Testis (tissue), 3 donors: ENCODE data around the gene APOL6. TPM values are rescaled to one million over a fixed set of nuclear protein-coding genes. Genes with fewer than 3 reads are reported as not detected.
A peak's percentile ranks its signal among the peaks of the same experiment; 100 is the strongest.
"Not testable (repeated sequence)": the region's sequence is repeated elsewhere in the genome, so short reads cannot be mapped to it uniquely, and the experiment has no call there.

Experiments
- DNase-seq: peaks from one replicate; pipeline ENCODE4 v3.0.0-alpha.2; 2019
- H3K27ac ChIP-seq, 2 donors: fragments of 200-600 bp; sonication (generic); one replicate each; pipeline ENCODE4 v1.5.1; 2019
- H3K27me3 ChIP-seq: fragments of 200-600 bp; sonication (generic); one replicate; pipeline ENCODE4 v1.5.1; 2019
- H3K36me3 ChIP-seq: fragments of 200-600 bp; sonication (generic); one replicate; pipeline ENCODE4 v1.5.1; 2017; ENCODE audit warnings: low read depth; ENCODE audit errors: missing control alignments
- H3K4me1 ChIP-seq: fragments of 200-600 bp; sonication (generic); one replicate; pipeline ENCODE4 v1.5.1; 2019
- H3K4me3 ChIP-seq, 2 donors: fragments of 200-600 bp; sonication (generic); one replicate each; pipeline ENCODE4 v1.5.1; 2017 to 2019
- H3K9me3 ChIP-seq: fragments of 200-600 bp; sonication (generic); one replicate; pipeline ENCODE4 v1.5.1; 2017
- CTCF ChIP-seq, 3 experiments: fragments of 450-650 bp in 2 of 3; fragments of 200-600 bp in 1 of 3; sonication (generic) in 1 of 3; IDR thresholded peaks; one replicate each; pipeline ENCODE4 v1.5.1; 2016 to 2019; ENCODE audit warnings: antibody characterized with exemption in 3 of 3, mild to moderate bottlenecking in 2 of 3, moderate library complexity in 1 of 3
- POLR2A ChIP-seq: fragments of 450-650 bp; IDR thresholded peaks from one replicate; pipeline ENCODE4 v1.6.1; 2017; ENCODE audit warnings: antibody characterized with exemption, mild to moderate bottlenecking, moderate library complexity
- WGBS, 2 donors: methylation state at CpG; one replicate each; pipeline ENCODE4 v1.1.5; 2018; 5-methylcytosine and 5-hydroxymethylcytosine counted together
- intact Hi-C: fragments of 100-400 bp; cut with DNase I; formaldehyde crosslinking; loops from one replicate; pipeline ENCODE4 v1.15.1; 2023; ENCODE audit warnings: low total_unique reads
- polyA plus RNA-seq: library from polyadenylated mRNA; stranded (reverse); fragments of 350-450 nt; fragmentation: Illumina TruSeq; extraction: RNeasy Lipid Tissue Mini Kit (QIAGEN cat#74804); gene quantifications from one replicate; pipeline ENCODE4 v1.2.3, GENCODE V29; 2014; ENCODE audit warnings: low read depth, low replicate concordance; ENCODE audit not compliant: insufficient read depth
- total RNA-seq, 2 donors: library from RNA; depleted of rRNA; stranded (reverse); fragments of >200 nt; gene quantifications; one replicate each; pipeline ENCODE4 v1.2.3, GENCODE V29; 2016

The APOL6 gene
- total and polyA plus RNA-seq, 3 donors from 2014 or later, result 2.2 to 3.6 (median 2.8) TPM

GRCh38 chr22:35662914-35663313, 14.7 kb downstream of the APOL6 start:
- no peak for DNase-seq
- Histone ChIP-seq H3K27ac (peak overlapping the region; percentile 49 to 80), H3K27me3 (no peaks in the 10 kb centered on the region), H3K4me1 (peaks cover 7% of the 10 kb centered on the region), H3K4me3 (no peak overlapping the region), H3K36me3 (no peaks in the 10 kb centered on the region), H3K9me3 (no peaks in the 10 kb centered on the region)
- TF ChIP-seq POLR2A (no peak), CTCF (IDR thresholded peaks at IDR 0.05) (no peak)
- intact Hi-C loops, result no loop called here
- 62 to 69% methylated on average over 2 of the region's 2 CpGs for WGBS, 2 donors

GRCh38 chr22:35663371-35663770, 15.1 kb downstream of the APOL6 start:
- Histone ChIP-seq H3K4me1 (peaks cover 7% of the 10 kb centered on the region), H3K4me3 (no peak overlapping the region), H3K27me3 (no peaks in the 10 kb centered on the region), H3K36me3 (no peaks in the 10 kb centered on the region), H3K27ac (peak overlapping the region; percentile 49 to 80), H3K9me3 (no peaks in the 10 kb centered on the region)
- TF ChIP-seq POLR2A (no peak), CTCF (IDR thresholded peaks at IDR 0.05) (no peak)
- no peak for DNase-seq
- WGBS, 2 donors, result 28 to 39% methylated on average over 3 of the region's 3 CpGs
- intact Hi-C loops, result no loop called here

GRCh38 chr22:35664955-35665587, 16.8 kb downstream of the APOL6 start:
- Histone ChIP-seq H3K36me3 (no peaks in the 10 kb centered on the region), H3K27me3 (no peaks in the 10 kb centered on the region), H3K4me1 (peaks cover 7% of the 10 kb centered on the region), H3K27ac (no peak overlapping the region), H3K9me3 (no peaks in the 10 kb centered on the region), H3K4me3 (no peak overlapping the region)
- TF ChIP-seq POLR2A, result no peak
- TF ChIP-seq CTCF (IDR thresholded peaks at IDR 0.05), result no peak
- no peak for DNase-seq
- intact Hi-C loops, result no loop called here
- 95 to 96% methylated on average over 5 of the region's 5 CpGs for WGBS, 2 donors

GRCh38 chr22:35666699-35667098, 18.5 kb downstream of the APOL6 start:
- H3K4me3 ChIP-seq, intact Hi-C loops, H3K4me1 ChIP-seq, H3K27me3 ChIP-seq, H3K36me3 ChIP-seq, H3K27ac ChIP-seq, DNase-seq, H3K9me3 ChIP-seq: not testable (repeated sequence)
- 92 to 100% methylated on average over 1 of the region's 1 CpG for WGBS, 2 donors

- H3K27ac ChIP-seq, result no peak overlapping the region
- no peaks in the 10 kb centered on the region for H3K27me3 ChIP-seq
- intact Hi-C loops, result no loop called here
- H3K9me3 ChIP-seq, result no peaks in the 10 kb centered on the region
- H3K4me3 ChIP-seq, result no peak overlapping the region
- no peaks in the 10 kb centered on the region for H3K4me1 ChIP-seq
- TF ChIP-seq CTCF (IDR thresholded peaks at IDR 0.05) (no peak), POLR2A (no peak)
- DNase-seq, result no peak
- no peaks in the 10 kb centered on the region for H3K36me3 ChIP-seq
Observed at GRCh38 chr22:35674335-35674734, 26.1 kb downstream of the APOL6 start.

- H3K4me3 ChIP-seq, H3K27me3 ChIP-seq, H3K4me1 ChIP-seq, intact Hi-C loops, H3K27ac ChIP-seq, H3K36me3 ChIP-seq, DNase-seq, H3K9me3 ChIP-seq: not testable (repeated sequence)
- WGBS, 2 donors, result 30 to 42% methylated on average over 1 of the region's 1 CpG
Observed at GRCh38 chr22:35676065-35676464, 27.8 kb downstream of the APOL6 start.
